Activated CD4-positive, alpha-beta T cell treated with anti-CD3 and anti-CD28 coated beads, Interleukin-2, amount 50 U/mL, for 16 hours (primary cell): ENCODE measurements around the gene FRYL.
"Not testable (repeated sequence)": the region's sequence is repeated elsewhere in the genome, so short reads cannot be mapped to it uniquely, and the experiment has no call there.

Source experiments
- DNase-seq: peaks from one replicate; pipeline ENCODE4 v3.0.0-alpha.2; 2020

FRYL gene

DNA sequence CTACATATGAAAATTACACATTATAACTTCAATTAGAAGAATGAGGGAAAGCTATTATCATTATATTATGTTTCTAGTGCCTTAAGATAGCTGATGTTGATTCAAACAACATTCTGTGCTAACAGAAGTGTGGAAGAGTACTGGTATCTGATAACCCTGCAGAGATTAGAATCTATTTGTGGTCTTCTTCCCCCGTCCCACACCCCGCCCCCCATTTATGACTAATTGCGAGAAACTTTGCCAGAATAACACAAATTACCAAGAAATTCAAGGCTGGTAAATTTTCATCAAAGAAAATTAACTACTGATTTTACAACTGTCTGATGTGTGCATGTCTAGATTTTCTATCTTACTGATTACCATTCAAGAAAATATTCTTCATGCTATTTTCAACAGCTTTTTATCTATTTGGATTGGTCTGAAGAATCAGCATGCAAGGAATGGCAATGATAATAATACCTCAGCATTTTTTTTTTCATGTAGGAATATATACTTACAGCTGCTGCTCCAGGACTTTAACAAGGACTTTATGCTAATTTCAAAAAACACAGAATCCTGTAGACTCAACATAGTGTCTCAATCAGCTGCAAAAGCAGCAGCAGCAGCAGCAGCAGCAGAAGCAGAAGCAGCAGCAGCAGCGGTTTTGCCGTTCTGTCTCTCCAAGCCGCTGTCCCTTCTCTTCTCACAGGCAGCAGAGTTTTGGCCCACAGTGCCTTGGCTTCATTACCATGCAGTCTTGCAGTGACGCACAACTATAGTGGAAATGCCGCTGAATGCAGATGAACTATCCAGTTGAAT, 126.7 kb downstream of the FRYL start:
- DNase-seq = peak; percentile 68

DNA sequence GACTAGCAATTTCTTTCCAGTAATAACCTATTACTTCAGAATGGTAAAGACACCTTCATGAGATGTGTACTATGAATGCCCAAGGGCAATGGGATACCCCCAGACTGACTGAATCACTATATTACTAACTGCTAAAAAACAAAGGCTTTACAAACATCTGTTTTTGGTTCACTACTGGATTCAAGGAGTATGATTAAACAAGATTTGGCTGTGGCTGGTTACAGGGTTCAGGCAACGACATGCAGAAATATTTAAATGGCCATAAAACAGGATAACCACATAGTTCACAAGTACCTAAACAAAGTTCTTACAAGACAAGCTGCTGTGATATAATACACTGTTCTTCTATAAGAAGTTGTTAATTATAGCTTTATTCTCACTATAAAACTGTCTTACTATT, 128.2 kb downstream of the FRYL start:
- DNase-seq = no peak

DNA sequence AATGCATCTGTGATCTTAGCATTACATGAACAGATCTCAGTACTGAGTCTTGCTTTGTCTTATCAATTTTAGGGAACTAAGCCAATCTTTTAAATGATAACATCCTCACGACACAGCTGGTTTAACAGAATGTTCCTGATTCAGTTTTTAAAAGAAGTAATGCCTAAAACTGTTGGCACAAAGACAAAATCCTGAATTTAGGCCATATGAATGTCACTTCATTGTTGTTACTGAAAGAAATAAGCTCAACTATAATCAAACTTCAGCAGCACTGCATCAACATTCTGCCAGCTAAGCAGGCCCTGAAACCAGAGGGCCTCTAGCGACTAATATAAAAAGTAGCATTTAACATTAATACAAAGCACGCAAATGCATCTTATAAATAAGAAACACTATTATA, 130.6 kb downstream of the FRYL start:
- DNase-seq = no peak

DNA sequence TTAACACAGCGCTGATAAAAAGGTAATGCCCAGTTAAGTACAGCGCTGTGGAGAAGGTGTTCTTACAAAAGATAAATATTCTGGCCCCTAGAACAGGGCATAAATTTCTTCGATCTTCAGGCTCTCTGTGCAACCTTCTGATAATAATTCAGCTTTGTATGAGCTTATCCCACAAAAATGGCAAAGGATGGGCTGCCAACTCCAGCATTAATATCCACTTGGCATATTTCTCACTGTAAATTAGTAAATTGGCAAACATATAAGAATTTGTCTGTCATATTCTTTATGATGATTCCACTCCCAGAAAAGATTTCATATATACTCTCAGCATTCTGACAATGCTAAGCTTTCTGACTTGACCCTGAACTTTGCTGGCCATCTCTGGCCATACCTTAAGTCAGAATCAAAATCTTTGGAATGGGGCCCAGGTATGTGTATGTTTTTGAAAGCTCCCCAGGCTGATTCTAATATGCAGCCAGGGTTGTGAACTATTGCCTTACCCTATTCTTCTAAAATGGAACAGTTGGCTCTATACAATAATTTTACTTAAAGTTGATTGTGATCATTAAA, 134.8 kb downstream of the FRYL start:
- no peak for DNase-seq

DNA sequence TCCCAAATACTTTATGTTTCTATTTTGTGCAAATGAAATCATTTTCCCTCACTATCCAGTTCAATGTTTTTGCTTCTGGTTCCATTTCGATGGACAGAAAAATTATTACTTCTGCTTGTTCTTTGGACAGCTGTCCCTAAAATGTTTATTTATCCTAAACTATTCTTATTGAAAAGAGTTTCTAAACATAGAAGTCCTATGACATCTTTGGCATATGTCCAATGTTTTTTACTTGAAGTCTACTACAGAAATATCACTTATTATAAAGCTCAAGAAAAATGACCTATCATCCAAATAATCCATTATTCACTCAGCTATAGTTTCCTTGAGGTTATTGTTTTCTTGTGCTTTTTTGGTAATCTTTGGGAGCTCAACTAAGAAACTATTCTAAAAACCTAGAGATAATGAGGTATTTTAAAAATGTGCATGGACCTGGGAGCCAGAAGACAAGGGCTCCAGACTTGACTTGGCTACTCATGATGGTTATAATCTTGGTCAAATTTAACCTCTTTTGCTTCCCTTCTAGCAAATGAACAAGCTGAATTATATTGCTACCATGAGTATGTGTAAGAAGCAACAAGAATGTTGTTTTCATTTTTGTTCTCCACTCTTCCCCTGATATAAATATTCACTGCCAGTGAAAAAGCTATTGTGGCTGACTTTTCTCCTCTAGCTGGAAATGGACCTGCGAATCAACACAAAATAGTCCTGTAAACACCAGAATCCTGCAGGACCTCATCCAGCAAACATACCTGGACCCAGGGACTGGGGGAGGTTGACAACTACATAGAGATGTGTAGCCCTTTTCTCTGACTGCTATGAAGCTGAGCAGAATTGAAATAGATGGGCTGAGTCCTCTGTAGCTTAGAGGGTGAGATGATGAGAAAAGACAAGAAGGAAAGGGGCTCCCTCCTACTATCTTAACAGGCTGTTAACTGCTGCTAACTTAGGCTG, 137.4 kb downstream of the FRYL start:
- DNase-seq = no peak

DNA sequence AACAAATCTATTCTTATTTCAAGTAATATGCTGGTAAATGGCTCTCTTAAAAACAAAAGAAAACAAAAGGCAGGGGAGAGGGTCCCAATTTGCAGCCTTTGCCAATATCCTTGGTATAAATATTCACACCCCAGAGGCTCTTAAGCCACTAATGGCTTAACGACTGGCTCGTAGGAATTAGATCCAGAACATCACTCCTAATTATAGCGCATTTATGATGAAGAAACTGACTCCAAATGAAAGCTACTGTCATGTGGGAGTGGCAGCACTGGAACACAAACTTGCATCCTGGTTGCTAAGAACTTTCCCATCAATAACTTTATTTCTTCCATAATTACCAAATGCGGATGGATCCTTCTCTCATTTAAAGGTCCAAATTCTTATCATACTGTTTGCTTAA, 138.7 kb downstream of the FRYL start:
- no peak for DNase-seq

DNA sequence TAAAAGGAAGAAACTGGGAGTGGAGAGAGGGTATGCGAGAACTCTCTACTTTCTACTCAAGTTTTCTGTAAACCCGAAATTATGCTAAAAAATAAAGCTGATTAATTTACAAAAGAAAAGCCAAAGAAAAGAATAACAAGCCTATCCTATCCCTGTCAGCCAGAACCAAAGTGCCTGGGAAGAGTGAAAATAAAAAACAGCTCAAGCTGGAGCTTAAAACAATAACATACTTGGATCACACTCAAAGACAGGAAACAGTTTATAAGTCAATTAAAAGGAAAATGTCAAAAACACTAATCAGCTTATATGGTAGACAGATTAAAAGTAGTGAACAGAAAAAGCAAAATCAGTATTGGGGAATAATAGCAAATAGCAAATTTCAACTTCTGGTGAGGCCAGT, 139.4 kb downstream of the FRYL start:
- DNase-seq = no peak

DNA sequence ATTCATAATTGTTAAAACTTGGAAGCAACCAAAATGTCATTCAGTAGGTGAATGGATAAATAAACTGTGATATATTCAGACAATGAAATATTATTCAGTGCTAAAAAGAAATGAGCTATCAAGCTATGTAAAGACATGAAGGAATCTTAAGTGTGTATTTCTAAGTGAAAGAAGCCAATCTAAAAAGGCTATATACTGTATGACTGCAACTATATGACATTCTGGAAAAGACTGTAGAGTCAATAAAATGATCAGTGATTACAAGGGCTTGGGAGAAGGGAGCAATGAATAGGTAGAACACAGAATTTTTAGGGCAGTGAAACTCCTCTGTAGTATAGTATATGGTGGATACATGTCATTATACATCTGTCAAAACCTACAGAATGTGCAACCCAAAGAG, 139.9 kb downstream of the FRYL start:
- no peak for DNase-seq

DNA sequence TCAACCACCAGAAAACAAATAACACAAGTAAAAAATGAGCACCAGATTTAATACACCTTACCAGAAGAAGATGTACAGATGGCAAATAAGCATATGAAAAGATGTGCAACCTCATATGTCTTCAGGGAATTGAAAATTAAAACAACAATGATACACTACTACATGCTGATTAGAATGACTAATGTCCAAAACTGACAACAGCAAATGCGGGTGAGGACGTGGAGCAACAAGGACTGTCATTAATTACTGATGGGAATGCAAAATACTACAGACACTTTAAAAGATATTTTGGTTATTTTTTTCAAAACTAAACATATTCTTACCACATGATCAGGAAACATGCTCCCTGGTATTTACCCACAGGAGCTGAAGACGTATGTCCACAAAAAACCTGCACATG, 140.3 kb downstream of the FRYL start:
- DNase-seq = no peak

DNA sequence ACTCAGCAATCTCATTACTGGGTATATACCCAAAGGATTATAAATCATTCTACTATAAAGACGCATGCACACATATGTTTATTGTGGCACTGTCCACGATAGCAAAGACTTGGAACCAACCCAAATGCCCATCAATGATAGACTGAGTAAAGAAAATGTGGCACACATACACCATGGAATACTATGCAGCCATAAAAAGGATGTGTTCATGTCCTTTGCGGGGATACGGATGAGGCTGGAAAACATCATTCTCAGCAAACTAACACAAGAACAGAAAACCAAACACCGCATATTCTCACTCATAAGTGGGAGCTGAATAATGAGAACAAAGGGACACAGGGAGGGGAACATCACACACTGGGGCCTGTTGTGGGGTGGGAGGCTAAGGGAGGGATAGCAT, 141.5 kb downstream of the FRYL start:
- DNase-seq = not testable (repeated sequence)

DNA sequence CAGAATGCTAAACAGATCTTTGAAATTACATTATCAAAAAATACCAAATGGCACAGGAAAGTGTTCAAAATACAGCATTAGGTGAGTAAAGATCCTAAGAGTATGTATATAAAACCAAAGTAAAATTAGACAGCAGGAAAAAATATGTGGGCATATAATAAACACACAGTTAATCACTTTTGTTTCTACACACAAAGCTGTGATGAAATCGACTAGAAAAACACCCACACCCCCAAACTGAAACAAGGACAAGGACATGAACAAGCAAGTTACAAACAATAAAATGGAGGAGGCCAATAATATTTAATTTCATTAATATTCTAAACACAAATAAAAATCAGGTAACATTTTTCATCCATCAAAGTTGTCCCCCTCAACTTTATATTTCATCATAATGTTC, 143.2 kb downstream of the FRYL start:
- no peak for DNase-seq

DNA sequence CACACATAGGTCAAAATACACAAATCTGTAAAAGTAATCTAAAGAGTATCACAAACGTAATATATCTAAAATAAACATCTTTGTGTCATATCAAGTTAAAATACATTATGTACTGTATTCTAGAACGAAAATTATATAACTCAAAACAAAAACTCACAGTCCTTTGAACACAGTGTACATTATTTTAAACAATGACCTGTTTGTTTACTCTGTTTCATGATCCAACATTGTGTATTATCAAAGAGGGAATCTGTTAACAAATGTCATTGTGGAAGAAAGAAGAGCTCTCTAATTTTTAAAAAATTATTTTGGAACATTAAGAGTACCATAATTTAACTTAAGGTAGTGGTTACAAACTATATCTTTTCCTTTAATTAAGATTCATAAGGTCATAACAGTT, 144.1 kb downstream of the FRYL start:
- no peak for DNase-seq

DNA sequence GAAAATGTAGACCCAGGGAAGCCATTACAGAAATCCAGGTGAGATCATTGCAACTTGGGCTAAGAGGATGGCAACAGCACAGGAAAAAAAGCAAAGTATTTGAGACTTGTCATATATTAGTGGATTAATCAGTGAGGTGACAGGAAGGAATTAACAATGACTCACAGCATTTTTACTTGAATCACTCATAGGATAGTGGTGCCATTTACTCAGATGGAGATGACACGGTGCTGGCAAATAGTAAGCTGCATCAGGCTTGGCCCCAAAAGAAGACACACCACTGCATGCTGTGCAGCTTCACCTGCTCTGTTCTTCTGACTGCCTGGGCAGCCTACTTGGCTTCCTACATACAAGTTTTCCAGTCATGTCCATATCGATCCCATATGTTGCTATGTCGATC, 144.8 kb downstream of the FRYL start:
- peak; percentile 37 for DNase-seq

DNA sequence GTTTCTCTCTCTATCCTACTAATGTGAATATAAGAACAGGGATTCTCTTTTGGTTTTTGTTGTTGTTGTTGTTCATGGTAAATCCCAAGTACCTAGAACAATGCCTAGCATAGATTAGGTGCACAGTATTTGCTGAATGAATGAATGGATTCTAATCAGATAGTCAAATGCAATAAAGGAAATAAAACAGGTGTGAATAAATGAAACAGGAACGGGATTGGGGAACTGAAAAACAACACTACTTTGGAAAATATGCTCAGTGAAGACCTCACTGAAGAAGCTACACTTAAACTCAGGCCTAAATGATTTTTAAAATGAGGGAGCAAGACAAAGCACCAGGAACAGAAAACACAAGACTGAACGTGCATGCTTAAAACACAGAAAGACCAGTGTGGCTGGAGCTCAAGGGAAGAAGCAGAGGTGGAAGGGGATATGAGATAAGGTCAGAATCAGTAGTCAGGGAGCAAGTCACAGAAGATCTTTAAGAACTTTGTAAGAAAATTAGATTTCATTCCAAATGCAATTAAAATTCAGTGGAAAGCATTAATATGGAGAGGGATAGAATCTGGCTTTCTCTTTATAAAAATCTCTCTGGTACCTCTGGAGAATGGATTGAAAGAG, 145.3 kb downstream of the FRYL start:
- DNase-seq = no peak

DNA sequence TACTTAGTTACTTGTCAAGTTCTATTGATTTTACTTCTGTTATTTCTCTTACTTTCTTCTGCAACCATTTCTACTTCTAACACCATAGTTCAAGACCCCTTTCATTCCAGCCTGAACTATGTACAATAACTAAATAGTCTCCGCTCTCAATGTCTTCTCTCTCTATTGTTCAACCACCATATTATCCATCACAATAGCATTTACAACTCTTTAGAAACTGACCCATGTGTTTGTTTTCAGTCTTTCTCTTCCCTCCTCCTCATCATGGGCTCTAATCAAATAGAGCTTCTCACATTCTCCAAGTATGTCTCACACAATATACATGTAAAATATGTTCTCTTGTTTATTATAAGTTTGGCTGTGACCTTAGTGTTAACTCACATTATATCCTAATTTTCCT, 146.4 kb downstream of the FRYL start:
- DNase-seq = no peak

DNA sequence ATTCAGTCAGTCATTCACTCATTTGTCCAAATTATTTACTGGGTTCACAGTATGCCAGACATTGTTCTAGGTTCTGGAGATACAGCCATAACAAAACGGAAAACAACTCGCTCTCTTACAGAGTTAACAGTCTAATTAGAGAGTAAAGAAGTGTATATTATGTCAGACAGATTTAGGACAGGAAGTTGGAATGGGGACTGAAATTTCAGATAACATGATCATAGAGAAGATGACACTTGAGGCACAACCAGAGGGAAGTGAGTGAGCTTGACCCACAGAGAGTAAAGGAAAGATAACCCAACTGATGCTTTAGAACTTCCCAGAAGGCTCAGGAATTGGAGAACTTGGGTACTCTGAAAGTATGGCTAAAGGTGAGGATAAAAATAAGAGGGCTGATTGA, 150.6 kb downstream of the FRYL start:
- DNase-seq = no peak

DNA sequence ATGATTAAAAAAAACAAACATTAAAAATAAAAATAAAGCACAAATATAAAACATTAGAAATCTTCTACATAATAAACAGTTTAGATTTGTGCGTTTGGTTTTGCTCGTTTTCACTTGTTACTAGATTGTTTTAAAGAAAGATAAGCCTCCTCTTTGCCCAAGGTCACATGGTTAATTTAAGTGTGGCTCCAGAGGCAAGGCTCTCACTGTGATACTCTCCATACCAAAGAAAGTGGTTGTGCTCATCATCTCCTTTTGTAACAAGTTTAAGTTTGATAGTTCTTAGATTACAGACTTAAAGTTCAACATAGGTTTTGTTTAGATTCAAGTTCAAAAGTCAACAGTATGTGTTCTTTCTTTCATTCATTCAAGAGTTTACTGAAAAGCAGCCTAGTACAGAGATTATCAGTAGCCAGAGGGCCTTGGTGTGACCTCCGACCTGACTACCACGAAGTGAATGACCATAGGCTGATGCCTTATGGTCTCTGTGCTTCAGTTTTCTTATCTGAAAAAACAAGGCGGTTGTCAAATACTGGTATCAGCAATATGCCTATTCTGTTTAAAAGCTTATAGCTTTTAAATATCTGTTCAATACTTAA, 156.8 kb downstream of the FRYL start:
- no peak for DNase-seq

DNA sequence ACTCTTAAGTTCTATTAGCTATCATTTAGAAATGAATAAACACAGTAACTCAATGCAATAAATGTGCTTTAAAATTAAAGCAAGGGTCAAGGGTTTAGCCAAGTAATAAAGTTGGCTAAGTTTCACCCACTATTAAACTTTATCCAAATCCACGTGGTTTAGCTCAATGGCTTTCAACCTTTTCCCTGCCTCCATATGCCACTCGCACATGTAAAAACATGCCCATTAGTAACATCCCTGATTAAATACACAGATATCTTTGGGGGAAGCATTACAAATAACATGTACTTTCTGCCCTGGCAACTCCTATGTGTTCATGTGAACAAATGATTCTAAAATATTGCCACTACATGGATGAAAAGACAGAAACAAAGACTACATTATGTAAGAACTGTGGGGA, 159.2 kb downstream of the FRYL start:
- no peak for DNase-seq

DNA sequence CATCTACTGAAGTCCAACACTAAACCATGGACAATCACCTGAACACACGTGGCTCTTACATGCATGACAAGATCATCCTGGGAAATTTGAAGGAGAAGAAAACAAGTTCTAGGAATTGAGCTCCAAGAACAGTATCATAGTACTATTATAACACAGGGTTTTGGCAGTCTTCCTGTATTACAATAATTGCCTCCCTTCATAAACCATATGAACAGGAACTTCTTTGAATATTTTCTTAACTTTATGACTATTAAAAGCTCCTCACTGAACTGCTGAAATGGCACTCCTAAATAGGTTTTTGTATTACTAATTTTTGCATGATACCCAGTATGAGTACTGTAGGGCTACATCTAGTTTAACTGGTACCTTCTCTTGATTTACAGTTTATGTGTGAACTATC, 160.0 kb downstream of the FRYL start:
- no peak for DNase-seq

DNA sequence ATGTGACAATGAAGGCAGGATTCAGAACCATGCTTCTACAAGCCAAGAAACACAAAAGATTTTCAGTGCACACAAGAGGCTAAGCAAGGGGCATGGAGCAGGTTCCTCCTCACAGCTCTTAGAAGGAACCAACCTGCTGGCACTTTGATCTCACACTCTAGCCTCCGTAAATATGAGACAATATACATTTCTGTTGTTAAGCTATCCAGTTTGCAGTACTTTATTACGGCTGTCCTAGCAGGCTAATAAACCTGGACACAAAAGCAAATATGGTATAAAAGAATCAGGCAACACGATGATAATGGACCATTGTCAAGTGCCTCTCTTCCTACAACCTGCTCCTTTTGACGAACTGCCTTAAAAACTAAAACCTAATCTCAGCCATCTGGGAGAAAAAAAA, 175.6 kb downstream of the FRYL start:
- DNase-seq = no peak

DNA sequence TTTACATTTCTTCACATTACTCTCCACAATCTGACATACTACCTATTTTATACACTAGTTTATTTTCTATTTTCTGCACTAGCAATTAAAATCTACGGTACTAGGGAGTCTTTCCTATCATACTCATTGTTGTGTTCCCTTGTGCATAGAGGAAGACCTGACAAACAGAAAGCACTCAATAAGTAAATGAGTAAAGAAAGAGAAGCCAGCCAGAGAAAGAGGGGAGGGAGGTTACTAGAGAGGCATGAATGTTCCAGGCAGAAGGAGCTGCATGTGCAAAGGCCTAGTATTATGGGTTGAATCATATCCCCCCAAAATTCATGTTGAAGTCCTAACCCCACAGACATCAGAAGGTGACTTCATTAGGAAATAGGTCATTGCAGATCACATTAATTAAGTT, 176.0 kb downstream of the FRYL start:
- no peak for DNase-seq

DNA sequence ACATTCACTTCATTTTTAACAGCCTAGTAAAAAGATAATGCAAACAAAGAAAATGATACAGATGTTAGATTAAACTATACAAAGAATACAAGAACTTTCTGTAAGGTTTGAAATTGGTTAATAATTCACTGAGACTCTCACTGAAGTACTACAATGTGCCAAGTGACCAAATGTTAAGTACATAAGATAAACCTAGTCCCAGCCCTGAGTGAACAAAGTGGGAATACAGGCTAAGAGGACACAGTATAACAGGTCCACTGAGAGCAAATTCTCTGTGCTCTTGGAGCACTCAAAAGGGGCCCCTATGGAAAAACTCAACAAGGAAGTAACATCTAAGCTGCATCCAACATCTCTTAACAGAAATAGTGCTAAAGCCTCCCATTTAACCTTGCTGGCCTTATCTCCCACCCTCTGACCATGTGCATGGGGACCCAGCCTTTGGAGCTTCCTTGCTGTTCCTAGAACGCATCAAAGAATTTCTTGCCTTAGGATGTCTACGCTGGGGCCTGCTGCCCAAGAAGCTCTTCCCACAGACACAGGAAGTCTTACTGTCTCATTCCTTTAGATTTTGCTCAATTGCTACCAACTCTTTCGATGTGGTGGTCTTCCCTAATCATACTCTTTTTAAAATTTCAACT, 176.6 kb downstream of the FRYL start:
- DNase-seq = no peak

DNA sequence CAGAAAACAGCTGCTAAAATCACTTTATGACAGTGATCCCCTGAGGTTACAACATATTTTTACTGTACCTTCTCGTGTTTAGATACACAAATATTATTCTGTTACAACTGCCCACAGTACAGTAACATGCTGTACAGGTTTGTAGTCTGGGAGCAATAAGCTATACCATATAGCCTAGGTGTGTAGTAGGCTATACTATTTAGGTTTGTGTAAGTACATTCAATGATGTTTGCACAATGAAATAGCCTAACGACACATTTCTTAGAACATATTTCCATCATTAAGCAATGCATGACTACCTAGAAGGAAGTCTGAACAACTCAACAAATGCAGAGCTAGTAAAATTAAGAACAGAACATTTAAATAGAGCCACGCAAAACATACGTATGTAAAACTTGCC, 177.3 kb downstream of the FRYL start:
- DNase-seq = no peak
